Measurements from ENCODE around the gene ACP6. TPM values are rescaled to one million over a fixed set of nuclear protein-coding genes. Genes with fewer than 3 reads are reported as not detected.

Gene ACP6
- total RNA-seq, 1 donor from 2014 or later: 19.2 TPM

DNA sequence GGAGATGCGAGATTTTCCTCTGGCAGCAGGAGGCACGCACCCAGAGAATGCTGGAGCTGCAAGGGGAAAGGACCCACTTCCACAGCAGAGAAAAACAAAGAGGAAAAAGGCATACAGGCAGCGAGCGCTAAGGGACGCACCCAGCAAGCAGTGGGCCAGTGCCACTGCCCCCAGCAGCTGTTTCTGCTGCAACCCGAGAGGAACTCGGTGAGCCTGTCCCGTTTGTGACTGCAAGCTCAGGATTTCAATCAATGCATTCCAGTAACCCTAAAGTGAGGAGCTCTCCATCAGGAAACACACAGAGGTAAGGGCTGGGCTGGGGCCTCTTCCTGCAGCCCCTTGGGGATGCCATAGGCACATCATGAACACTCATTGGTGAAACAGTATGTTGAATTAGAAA lies 58.7 kb downstream of the ACP6 start:
- H3K4me3 Mint-ChIP-seq (ENCODE audit: unreplicated experiment): no peak overlapping the region
- peaks cover 32% of the 10 kb centered on the region for H3K36me3 Mint-ChIP-seq (ENCODE audit: low read depth, unreplicated experiment)
- no peaks in the 10 kb centered on the region for H3K4me1 Mint-ChIP-seq (ENCODE audit: unreplicated experiment)
- H3K27me3 Mint-ChIP-seq (ENCODE audit: unreplicated experiment): no peaks in the 10 kb centered on the region
- no peaks in the 10 kb centered on the region for H3K9me3 Mint-ChIP-seq (ENCODE audit: unreplicated experiment)
- TF ChIP-seq, protein P1, sequence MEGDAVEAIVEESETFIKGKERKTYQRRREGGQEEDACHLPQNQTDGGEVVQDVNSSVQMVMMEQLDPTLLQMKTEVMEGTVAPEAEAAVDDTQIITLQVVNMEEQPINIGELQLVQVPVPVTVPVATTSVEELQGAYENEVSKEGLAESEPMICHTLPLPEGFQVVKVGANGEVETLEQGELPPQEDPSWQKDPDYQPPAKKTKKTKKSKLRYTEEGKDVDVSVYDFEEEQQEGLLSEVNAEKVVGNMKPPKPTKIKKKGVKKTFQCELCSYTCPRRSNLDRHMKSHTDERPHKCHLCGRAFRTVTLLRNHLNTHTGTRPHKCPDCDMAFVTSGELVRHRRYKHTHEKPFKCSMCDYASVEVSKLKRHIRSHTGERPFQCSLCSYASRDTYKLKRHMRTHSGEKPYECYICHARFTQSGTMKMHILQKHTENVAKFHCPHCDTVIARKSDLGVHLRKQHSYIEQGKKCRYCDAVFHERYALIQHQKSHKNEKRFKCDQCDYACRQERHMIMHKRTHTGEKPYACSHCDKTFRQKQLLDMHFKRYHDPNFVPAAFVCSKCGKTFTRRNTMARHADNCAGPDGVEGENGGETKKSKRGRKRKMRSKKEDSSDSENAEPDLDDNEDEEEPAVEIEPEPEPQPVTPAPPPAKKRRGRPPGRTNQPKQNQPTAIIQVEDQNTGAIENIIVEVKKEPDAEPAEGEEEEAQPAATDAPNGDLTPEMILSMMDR (IDR thresholded peaks at IDR 0.05; ENCODE audit: unreplicated experiment): no peak
- no peak for DNase-seq (ENCODE audit: low spot score)
- no peak overlapping the region for H3K27ac Mint-ChIP-seq (ENCODE audit: unreplicated experiment)

- Mint-ChIP-seq H3K9me3 (ENCODE audit: unreplicated experiment) (no peaks in the 10 kb centered on the region), H3K36me3 (ENCODE audit: low read depth, unreplicated experiment) (peaks cover 31% of the 10 kb centered on the region), H3K4me1 (ENCODE audit: unreplicated experiment) (no peaks in the 10 kb centered on the region), H3K27ac (ENCODE audit: unreplicated experiment) (no peak overlapping the region), H3K27me3 (ENCODE audit: unreplicated experiment) (no peaks in the 10 kb centered on the region), H3K4me3 (ENCODE audit: unreplicated experiment) (no peak overlapping the region)
- no peak for DNase-seq (ENCODE audit: low spot score)
- TF ChIP-seq, protein P1 (IDR thresholded peaks at IDR 0.05; ENCODE audit: unreplicated experiment): no peak
Observed at GRCh38 chr1:147611021-147611426, 59.3 kb downstream of the ACP6 start.

DNA sequence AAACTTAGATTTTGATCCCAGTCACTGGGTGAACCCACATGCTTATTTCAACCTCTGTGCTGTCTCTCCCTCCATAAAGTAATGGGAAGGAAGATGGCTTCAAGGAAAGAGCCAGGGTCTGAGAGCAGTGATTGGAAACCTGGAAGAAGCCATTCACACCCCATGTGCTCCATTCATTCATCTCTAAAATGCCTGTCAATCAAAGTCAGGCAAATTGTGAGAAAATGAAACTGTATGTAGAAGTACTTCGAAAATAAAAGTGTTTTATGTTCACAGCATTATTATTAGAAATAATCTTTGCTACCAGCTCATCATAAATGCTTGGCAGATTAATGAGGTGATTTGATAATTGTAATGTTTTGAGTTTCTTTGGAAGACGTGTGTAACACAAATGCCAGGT lies 61.0 kb downstream of the ACP6 start:
- Mint-ChIP-seq H3K4me1 (ENCODE audit: unreplicated experiment) (no peaks in the 10 kb centered on the region), H3K4me3 (ENCODE audit: unreplicated experiment) (no peak overlapping the region), H3K36me3 (ENCODE audit: low read depth, unreplicated experiment) (peaks cover 21% of the 10 kb centered on the region), H3K27ac (ENCODE audit: unreplicated experiment) (no peak overlapping the region), H3K9me3 (ENCODE audit: unreplicated experiment) (no peaks in the 10 kb centered on the region), H3K27me3 (ENCODE audit: unreplicated experiment) (no peaks in the 10 kb centered on the region)
- TF ChIP-seq, protein P1 (IDR thresholded peaks at IDR 0.05; ENCODE audit: unreplicated experiment): no peak
- DNase-seq (ENCODE audit: low spot score): no peak

DNA sequence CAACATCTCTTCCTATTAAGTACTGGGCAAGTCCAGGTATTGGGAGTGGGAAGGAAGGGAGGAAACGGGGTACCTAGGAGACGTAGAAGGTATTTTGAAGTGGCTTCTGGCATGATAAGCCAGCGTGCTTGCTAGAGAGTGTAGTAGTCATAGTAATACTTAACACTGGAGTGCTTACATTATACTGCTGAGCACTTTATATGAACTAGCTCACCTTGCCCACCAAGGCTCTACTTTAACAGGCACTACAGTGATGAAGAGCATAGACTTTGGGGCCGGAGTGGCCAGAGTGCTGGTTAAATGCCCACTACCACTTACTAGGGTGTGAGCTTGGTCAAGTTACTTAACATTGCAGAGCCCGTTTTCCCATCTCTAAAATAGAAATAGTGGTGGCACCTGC lies 61.7 kb downstream of the ACP6 start:
- DNase-seq (ENCODE audit: low spot score): no peak
- H3K27me3 Mint-ChIP-seq (ENCODE audit: unreplicated experiment): no peaks in the 10 kb centered on the region
- peaks cover 15% of the 10 kb centered on the region for H3K36me3 Mint-ChIP-seq (ENCODE audit: low read depth, unreplicated experiment)
- H3K4me1 Mint-ChIP-seq (ENCODE audit: unreplicated experiment): no peaks in the 10 kb centered on the region
- no peak overlapping the region for H3K4me3 Mint-ChIP-seq (ENCODE audit: unreplicated experiment)
- no peaks in the 10 kb centered on the region for H3K9me3 Mint-ChIP-seq (ENCODE audit: unreplicated experiment)
- no peak overlapping the region for H3K27ac Mint-ChIP-seq (ENCODE audit: unreplicated experiment)
- TF ChIP-seq, protein P1 (IDR thresholded peaks at IDR 0.05; ENCODE audit: unreplicated experiment): no peak

- peaks cover 9% of the 10 kb centered on the region for H3K4me1 Mint-ChIP-seq (ENCODE audit: unreplicated experiment)
- no peak for DNase-seq (ENCODE audit: low spot score)
- H3K27me3 Mint-ChIP-seq (ENCODE audit: unreplicated experiment): peaks cover 1% of the 10 kb centered on the region
- H3K4me3 Mint-ChIP-seq (ENCODE audit: unreplicated experiment): no peak overlapping the region
- no peaks in the 10 kb centered on the region for H3K9me3 Mint-ChIP-seq (ENCODE audit: unreplicated experiment)
- TF ChIP-seq, protein P1 (IDR thresholded peaks at IDR 0.05; ENCODE audit: unreplicated experiment): no peak
- H3K36me3 Mint-ChIP-seq (ENCODE audit: low read depth, unreplicated experiment): peaks cover 10% of the 10 kb centered on the region
- H3K27ac Mint-ChIP-seq (ENCODE audit: unreplicated experiment): no peak overlapping the region
Observed at GRCh38 chr1:147605591-147605990, 64.7 kb downstream of the ACP6 start.
